ENCODE measurements around the gene DNAJA2. TPM values are rescaled to one million over a fixed set of nuclear protein-coding genes. Genes with fewer than 3 reads are reported as not detected.
"Not testable (repeated sequence)": the region's sequence is repeated elsewhere in the genome, so short reads cannot be mapped to it uniquely, and the experiment has no call there.

DNAJA2 gene
- polyA plus RNA-seq, 1 experiment, result 8.3 TPM

GRCh38 chr16:47013910-47014309 lies 40.4 kb upstream of the DNAJA2 start:
- Histone ChIP-seq H3K36me3 (ENCODE audit: control insufficient read depth, insufficient read depth, low read length) (no peaks in the 10 kb centered on the region), H3K4me3 (ENCODE audit: low read depth, low read length) (no peak overlapping the region), H3K27me3 (ENCODE audit: control insufficient read depth, insufficient read depth, low read length) (0 out of 2 replicates have a peak, but pooled peaks cover 3% of the 10 kb centered on the region)
- TF ChIP-seq CTCF (IDR thresholded peaks at IDR 0.05; ENCODE audit: insufficient read depth, low read depth, low read length), result no peak
- POLR2A ChIA-PET, result no interaction called here
- no peak for DNase-seq (ENCODE audit: low read depth)
- CTCF ChIA-PET, result interaction anchor here (2.1 kb wide), 1 partner anchor 24 kb away, joined by 6 read pairs; no protein-coding TSS in a partner anchor

- POLR2A ChIA-PET, result no interaction called here
Observed at GRCh38 chr16:47013172-47013571, 39.7 kb upstream of the DNAJA2 start.

DNA sequence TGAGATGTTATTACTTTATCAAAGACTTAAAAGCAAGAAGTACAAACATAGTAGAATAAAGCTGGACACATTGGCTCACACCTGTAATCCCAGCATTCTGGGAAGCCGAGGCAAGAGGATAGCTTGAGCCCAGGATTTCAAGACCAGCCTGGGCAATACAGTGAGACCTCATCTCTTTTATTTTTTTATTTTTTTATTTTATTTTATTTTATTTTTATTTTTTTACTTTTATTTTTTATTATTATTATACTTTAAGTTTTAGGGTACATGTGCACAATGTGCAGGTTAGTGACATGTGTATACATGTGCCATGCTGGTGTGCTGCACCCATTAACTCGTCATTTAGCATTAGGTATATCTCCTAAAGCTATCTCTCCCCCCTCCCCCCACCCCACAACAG lies 37.3 kb upstream of the DNAJA2 start:
- POLR2A ChIA-PET; CTCF ChIA-PET; H3K4me3 ChIP-seq (ENCODE audit: low read depth, low read length); DNase-seq (ENCODE audit: low read depth); H3K36me3 ChIP-seq (ENCODE audit: control insufficient read depth, insufficient read depth, low read length); H3K27me3 ChIP-seq (ENCODE audit: control insufficient read depth, insufficient read depth, low read length): not testable (repeated sequence)

More at GRCh38 chr16:47013172-47013571, 39.7 kb upstream of the DNAJA2 start:
- CTCF ChIA-PET, result interaction anchor here (0.8 to 2.1 kb wide), 2 partner anchors 12 to 25 kb away, joined by 3 to 6 read pairs; no protein-coding TSS in a partner anchor
- Histone ChIP-seq H3K4me3 (ENCODE audit: low read depth, low read length) (no peak overlapping the region), H3K36me3 (ENCODE audit: control insufficient read depth, insufficient read depth, low read length) (no peaks in the 10 kb centered on the region), H3K27me3 (ENCODE audit: control insufficient read depth, insufficient read depth, low read length) (0 out of 2 replicates have a peak, but pooled peaks cover 3% of the 10 kb centered on the region)
- DNase-seq (ENCODE audit: low read depth), result no peak
- TF ChIP-seq CTCF (IDR thresholded peaks at IDR 0.05; ENCODE audit: insufficient read depth, low read depth, low read length), result no peak

- Histone ChIP-seq H3K27me3 (ENCODE audit: control insufficient read depth, insufficient read depth, low read length) (no peaks in the 10 kb centered on the region), H3K36me3 (ENCODE audit: control insufficient read depth, insufficient read depth, low read length) (no peaks in the 10 kb centered on the region), H3K4me3 (ENCODE audit: low read depth, low read length) (no peak overlapping the region)
- no peak for DNase-seq (ENCODE audit: low read depth)
- ChIA-PET CTCF (no interaction called here), POLR2A (no interaction called here)
- no peak for TF ChIP-seq CTCF (IDR thresholded peaks at IDR 0.05; ENCODE audit: insufficient read depth, low read depth, low read length)
Observed at GRCh38 chr16:47008612-47009011, 35.1 kb upstream of the DNAJA2 start.

DNA sequence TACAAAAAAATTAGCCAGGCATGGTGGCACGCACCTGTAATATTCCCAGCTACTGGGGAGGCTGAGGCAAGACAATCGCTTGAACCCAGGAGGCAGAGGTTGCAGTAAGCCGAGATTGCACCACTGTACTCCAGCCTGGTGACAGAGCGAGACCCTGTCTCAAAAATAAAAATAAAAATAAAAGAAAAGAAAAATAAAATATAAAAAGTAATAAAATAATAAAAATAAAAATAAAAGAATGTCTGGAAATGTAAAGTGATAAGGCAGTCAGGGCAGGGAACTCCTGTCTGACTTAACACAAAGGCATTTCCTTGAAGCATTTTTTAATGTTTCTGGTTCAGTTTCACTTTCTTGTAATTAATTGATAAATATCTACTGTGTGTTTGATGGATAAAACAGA lies 34.7 kb upstream of the DNAJA2 start:
- DNase-seq (ENCODE audit: low read depth), result no peak
- no peak overlapping the region for H3K4me3 ChIP-seq (ENCODE audit: low read depth, low read length)
- ChIA-PET POLR2A (no interaction called here), CTCF (interaction anchor here (1.1 kb wide), 1 partner anchor 29 kb away, joined by 3 read pairs; no protein-coding TSS in a partner anchor)
- no peaks in the 10 kb centered on the region for H3K36me3 ChIP-seq (ENCODE audit: control insufficient read depth, insufficient read depth, low read length)
- no peak for TF ChIP-seq CTCF (IDR thresholded peaks at IDR 0.05; ENCODE audit: insufficient read depth, low read depth, low read length)
- H3K27me3 ChIP-seq (ENCODE audit: control insufficient read depth, insufficient read depth, low read length), result no peaks in the 10 kb centered on the region

GRCh38 chr16:47004652-47005051 lies 31.2 kb upstream of the DNAJA2 start:
- CTCF ChIA-PET, result interaction anchor here (0.9 kb wide), 1 partner anchor 32 kb away, joined by 3 read pairs; no protein-coding TSS in a partner anchor
- POLR2A ChIA-PET, result no interaction called here
- TF ChIP-seq CTCF (IDR thresholded peaks at IDR 0.05; ENCODE audit: insufficient read depth, low read depth, low read length), result no peak
- no peaks in the 10 kb centered on the region for H3K36me3 ChIP-seq (ENCODE audit: control insufficient read depth, insufficient read depth, low read length)
- no peak overlapping the region for H3K4me3 ChIP-seq (ENCODE audit: low read depth, low read length)
- no peaks in the 10 kb centered on the region for H3K27me3 ChIP-seq (ENCODE audit: control insufficient read depth, insufficient read depth, low read length)
- no peak for DNase-seq (ENCODE audit: low read depth)

GRCh38 chr16:47000066-47000465 lies 26.6 kb upstream of the DNAJA2 start:
- H3K36me3 ChIP-seq (ENCODE audit: control insufficient read depth, insufficient read depth, low read length); H3K4me3 ChIP-seq (ENCODE audit: low read depth, low read length); CTCF ChIA-PET; POLR2A ChIA-PET; DNase-seq (ENCODE audit: low read depth); H3K27me3 ChIP-seq (ENCODE audit: control insufficient read depth, insufficient read depth, low read length): not testable (repeated sequence)
